Measurements from ENCODE around the gene BBS2.

The BBS2 gene

GRCh38 chr16:56477096-56477878 lies 42.5 kb downstream of the BBS2 start:
- no peak for TF ChIP-seq ZNF274 (IDR thresholded peaks at IDR 0.05; ENCODE audit: low read depth, low read length)
- no peak overlapping the region for H3K4me3 ChIP-seq (ENCODE audit: low read length)

GRCh38 chr16:56475201-56475600 lies 44.6 kb downstream of the BBS2 start:
- H3K4me3 ChIP-seq (ENCODE audit: low read length): no peak overlapping the region
- no peak for TF ChIP-seq ZNF274 (IDR thresholded peaks at IDR 0.05; ENCODE audit: low read depth, low read length)

GRCh38 chr16:56470666-56471065 lies 49.2 kb downstream of the BBS2 start:
- H3K4me3 ChIP-seq (ENCODE audit: low read length): no peak overlapping the region
- no peak for TF ChIP-seq ZNF274 (IDR thresholded peaks at IDR 0.05; ENCODE audit: low read depth, low read length)

GRCh38 chr16:56470232-56470631 lies 49.6 kb downstream of the BBS2 start:
- TF ChIP-seq ZNF274 (IDR thresholded peaks at IDR 0.05; ENCODE audit: low read depth, low read length): no peak
- no peak overlapping the region for H3K4me3 ChIP-seq (ENCODE audit: low read length)

GRCh38 chr16:56469748-56470147 lies 50.1 kb downstream of the BBS2 start:
- no peak for TF ChIP-seq ZNF274 (IDR thresholded peaks at IDR 0.05; ENCODE audit: low read depth, low read length)
- no peak overlapping the region for H3K4me3 ChIP-seq (ENCODE audit: low read length)

- H3K4me3 ChIP-seq (ENCODE audit: low read length): no peak overlapping the region
- no peak for TF ChIP-seq ZNF274 (IDR thresholded peaks at IDR 0.05; ENCODE audit: low read depth, low read length)
Measured at GRCh38 chr16:56468800-56469199, 51.0 kb downstream of the BBS2 start.

- TF ChIP-seq ZNF274 (IDR thresholded peaks at IDR 0.05; ENCODE audit: low read depth, low read length): no peak
- H3K4me3 ChIP-seq (ENCODE audit: low read length): no peak overlapping the region
Measured at GRCh38 chr16:56466344-56466743, 53.5 kb downstream of the BBS2 start.

- no peak for TF ChIP-seq ZNF274 (IDR thresholded peaks at IDR 0.05; ENCODE audit: low read depth, low read length)
- H3K4me3 ChIP-seq (ENCODE audit: low read length): no peak overlapping the region
Measured at GRCh38 chr16:56463153-56463552, 56.7 kb downstream of the BBS2 start.

- TF ChIP-seq ZNF274 (IDR thresholded peaks at IDR 0.05; ENCODE audit: low read depth, low read length): no peak
- no peak overlapping the region for H3K4me3 ChIP-seq (ENCODE audit: low read length)
Measured at GRCh38 chr16:56462064-56462796, 57.6 kb downstream of the BBS2 start.

GRCh38 chr16:56460101-56460500 lies 59.7 kb downstream of the BBS2 start:
- no peak overlapping the region for H3K4me3 ChIP-seq (ENCODE audit: low read length)
- no peak for TF ChIP-seq ZNF274 (IDR thresholded peaks at IDR 0.05; ENCODE audit: low read depth, low read length)

- TF ChIP-seq ZNF274 (IDR thresholded peaks at IDR 0.05; ENCODE audit: low read depth, low read length): no peak
- no peak overlapping the region for H3K4me3 ChIP-seq (ENCODE audit: low read length)
Measured at GRCh38 chr16:56457927-56458470, 61.8 kb downstream of the BBS2 start.

- no peak for TF ChIP-seq ZNF274 (IDR thresholded peaks at IDR 0.05; ENCODE audit: low read depth, low read length)
- peak overlapping the region; percentile 78 for H3K4me3 ChIP-seq (ENCODE audit: low read length)
Measured at GRCh38 chr16:56451753-56452689, 67.8 kb downstream of the BBS2 start.

GRCh38 chr16:56450986-56451752 lies 68.7 kb downstream of the BBS2 start, which contains the start of the genes NUDT21 and OGFOD1:
NUDT21 (minus strand) TSS chr16:56451332; CDS start chr16:56451202, 130 bp downstream.
OGFOD1 (plus strand) TSS chr16:56451554; CDS start chr16:56451613, 59 bp downstream.
- TF ChIP-seq ZNF274 (IDR thresholded peaks at IDR 0.05; ENCODE audit: low read depth, low read length): no peak
- H3K4me3 ChIP-seq (ENCODE audit: low read length): peak within 1 kb of the TSS; percentile 79

All from GM08714 (cell line).